IMR-90 (cell line): Measurements from ENCODE around the gene NEGR1.

Source experiments
- CTCF ChIP-seq: conservative IDR thresholded peaks from 2 replicates; pipeline ENCODE4 v1.5.1; 2012; ENCODE audit warnings: mild to moderate bottlenecking, low read depth, low read length, improper control_type of control experiment
- ELK1 ChIP-seq: fragments of 150-350 bp; IDR thresholded peaks from 2 replicates; pipeline ENCODE4 v1.6.1; 2016; ENCODE audit warnings: low read depth, mild to moderate bottlenecking, low read length, moderate library complexity, borderline replicate concordance
- MAFK ChIP-seq: IDR thresholded peaks from 2 replicates; pipeline ENCODE4 v1.6.1; 2012; ENCODE audit warnings: low read depth, low read length, improper control_type of control experiment
- MXI1 ChIP-seq: IDR thresholded peaks from 2 replicates; pipeline ENCODE4 v1.6.1; 2012; ENCODE audit warnings: low read depth, mild to moderate bottlenecking, low read length, moderate library complexity, borderline replicate concordance
- NFE2L2 ChIP-seq: fragments of 150-350 bp; IDR thresholded peaks from 2 replicates; pipeline ENCODE4 v1.6.1; 2016; ENCODE audit warnings: low read depth, mild to moderate bottlenecking, low read length
- POLR2A ChIP-seq: IDR thresholded peaks from 2 replicates; pipeline ENCODE4 v1.6.1; 2012; ENCODE audit warnings: mild to moderate bottlenecking, low read depth, low read length
- RAD21 ChIP-seq: IDR thresholded peaks from 2 replicates; pipeline ENCODE4 v1.6.1; 2012; ENCODE audit warnings: low read length, improper control_type of control experiment
- SMC3 ChIP-seq: fragments of 150-350 bp; IDR thresholded peaks from 2 replicates; pipeline ENCODE4 v1.6.1; 2016; ENCODE audit warnings: low read depth, mild to moderate bottlenecking, antibody characterized with exemption, low read length, moderate library complexity
- USF2 ChIP-seq: fragments of 150-350 bp; IDR thresholded peaks from 2 replicates; pipeline ENCODE4 v1.6.1; 2017; ENCODE audit warnings: mild to moderate bottlenecking, antibody characterized with exemption, low read length, low read depth

DNA sequence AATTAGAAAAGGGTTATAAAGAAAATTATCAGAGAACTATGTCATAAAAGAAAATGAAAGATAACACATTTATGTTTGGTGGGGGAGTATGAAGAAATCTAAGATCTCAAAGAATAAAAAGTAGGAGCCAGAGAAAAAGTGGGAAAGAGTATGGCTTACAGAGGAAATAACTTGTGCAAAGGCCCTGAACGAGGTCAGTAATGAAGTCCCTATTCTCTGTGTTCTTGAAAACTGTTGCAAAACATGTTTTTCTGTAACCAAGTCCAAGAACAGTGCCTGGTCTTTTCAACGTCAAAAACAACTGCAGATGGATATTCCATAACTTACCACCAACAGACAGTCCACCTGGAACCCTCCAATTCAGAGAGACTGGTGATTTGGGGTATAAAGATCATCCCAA, 188.1 kb downstream of the NEGR1 start:
- no peak for TF ChIP-seq CTCF
- no peak for TF ChIP-seq RAD21
- no peak for TF ChIP-seq ELK1
- no peak for TF ChIP-seq POLR2A
- no peak for TF ChIP-seq SMC3
- no peak for TF ChIP-seq MAFK
- no peak for TF ChIP-seq USF2
- no peak for TF ChIP-seq NFE2L2
- no peak for TF ChIP-seq MXI1
